ENCODE measurements around the gene TNPO3.
"Not testable (repeated sequence)": the region's sequence is repeated elsewhere in the genome, so short reads cannot be mapped to it uniquely, and the experiment has no call there.

Gene TNPO3

DNA sequence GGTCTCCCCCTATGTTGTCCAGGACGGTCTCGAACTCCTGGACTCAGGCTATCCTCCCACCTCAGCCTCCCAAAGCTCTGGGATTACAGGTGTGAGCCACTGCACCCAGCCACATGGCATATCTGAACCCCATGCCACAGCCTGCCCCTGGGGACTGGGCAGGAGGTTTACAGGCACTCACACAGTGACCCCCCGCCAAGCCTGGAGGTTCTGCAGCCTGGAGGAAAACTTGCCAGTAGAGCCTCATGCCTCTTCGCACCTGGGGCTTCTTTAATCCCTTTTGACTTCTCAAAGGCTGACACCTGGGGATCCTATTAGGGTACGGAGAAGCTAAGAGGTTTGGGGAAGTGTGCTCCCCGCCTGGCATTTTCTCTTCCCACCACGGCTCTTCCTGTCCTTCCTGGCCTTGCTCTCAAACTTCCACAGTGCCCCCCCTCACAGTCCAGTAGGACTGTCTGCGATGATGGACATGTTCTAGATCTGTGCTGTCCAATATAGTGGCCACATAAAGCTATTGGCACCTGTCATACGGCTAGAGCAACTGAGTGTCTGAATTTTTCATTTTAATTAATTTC, 133.0 kb downstream of the TNPO3 start:
- DNase-seq (ENCODE audit: low spot score): no peak

- DNase-seq (ENCODE audit: low spot score): no peak
These were observed 133.9 kb downstream of the TNPO3 start for GRCh38 chr7:128920913-128921582.

DNA sequence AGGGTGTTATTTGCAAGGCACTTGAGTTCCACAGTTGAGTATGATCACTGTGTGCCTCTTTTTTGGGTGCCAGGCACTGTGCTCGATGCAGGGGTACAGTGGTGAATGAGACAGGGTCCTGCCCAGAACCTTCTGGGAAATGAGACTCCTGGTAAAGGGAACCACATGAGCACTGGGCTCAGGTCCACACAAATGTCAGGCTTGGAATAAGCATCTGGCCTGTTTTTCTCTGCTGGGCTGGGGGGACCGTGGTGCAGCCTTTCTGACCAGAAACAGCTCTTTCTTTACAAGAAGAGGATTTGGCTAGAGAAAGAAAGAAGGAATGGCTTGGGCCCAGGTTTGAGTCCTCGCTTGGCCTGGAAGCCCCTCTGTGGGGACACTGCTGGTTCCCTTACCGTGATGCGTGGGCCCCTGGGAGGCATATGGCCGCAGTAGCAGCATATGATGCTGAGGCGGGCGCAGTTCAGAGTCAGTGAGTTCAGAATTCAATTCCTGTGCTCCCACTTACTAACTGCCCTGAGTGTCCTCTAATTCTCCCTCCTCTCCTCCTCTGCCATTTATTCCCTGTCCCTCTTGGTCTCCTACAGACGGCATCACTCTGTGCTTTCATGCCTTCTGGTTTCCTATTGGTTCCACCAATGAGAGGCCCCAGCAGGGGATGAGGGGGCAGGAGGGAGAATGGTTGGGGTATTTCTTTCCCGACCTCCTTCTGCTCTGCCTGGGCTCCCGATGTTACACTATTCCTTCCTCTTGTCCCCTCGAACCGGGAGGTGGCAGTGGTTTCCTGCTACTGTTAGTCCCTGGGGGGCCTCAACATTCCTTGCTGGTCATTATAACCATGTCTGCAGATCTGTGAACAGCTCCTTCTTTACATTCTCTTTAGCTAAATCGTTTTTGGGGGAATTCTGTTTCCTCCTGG, 134.8 kb downstream of the TNPO3 start:
- DNase-seq (ENCODE audit: low spot score): no peak

GRCh38 chr7:128919241-128919640, 135.7 kb downstream of the TNPO3 start:
- DNase-seq (ENCODE audit: low spot score): no peak

DNA sequence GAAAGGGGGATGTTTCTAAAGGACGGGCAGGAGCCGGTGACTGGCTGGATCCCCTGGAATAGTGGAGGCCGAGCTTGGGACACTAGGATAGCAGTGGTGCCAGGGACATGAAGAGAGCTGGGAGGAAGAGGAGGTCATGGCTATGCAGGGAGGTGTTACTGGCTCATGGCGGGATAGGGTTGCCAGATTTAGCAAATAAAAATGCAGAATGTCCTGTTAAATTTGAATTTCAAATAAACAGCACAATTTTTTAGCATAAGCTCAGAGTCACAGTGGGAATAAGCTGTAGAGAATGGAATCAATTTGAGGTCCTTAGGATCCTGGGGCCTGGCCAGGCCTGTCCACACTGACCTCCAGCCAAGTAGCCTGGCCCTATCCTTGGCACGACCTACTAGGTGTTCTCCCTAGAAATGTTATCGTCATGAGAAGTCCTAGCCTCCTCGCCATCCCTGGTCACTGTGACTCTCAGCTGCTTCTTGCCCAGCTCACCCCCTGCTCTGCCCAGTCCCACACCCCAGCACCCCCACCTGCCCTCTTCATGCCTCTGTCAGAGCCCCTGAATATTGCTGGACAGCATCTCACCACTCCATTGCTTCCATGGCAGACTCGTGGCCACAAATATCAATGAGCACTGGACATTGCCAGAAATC, 136.8 kb downstream of the TNPO3 start:
- no peak for DNase-seq (ENCODE audit: low spot score)

GRCh38 chr7:128917122-128917521, 137.8 kb downstream of the TNPO3 start:
- DNase-seq (ENCODE audit: low spot score): no peak

DNA sequence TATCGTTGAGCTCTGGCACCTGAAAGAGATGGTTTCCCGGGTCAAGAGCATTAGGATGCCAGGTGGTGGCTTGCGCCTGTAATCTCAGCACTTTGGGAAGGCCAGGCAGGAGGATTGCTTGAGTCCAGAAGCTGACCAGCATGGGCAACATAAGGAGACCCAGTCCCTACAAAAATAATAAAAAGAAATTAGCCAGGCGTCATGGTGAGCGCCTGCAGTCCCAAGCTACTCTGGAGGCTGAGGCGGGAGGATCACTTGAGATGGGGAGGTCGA, 138.3 kb downstream of the TNPO3 start:
- no peak for DNase-seq (ENCODE audit: low spot score)

- DNase-seq (ENCODE audit: low spot score): no peak
These were observed 138.9 kb downstream of the TNPO3 start for GRCh38 chr7:128915841-128916642.

- DNase-seq (ENCODE audit: low spot score): no peak
These were observed 139.6 kb downstream of the TNPO3 start for GRCh38 chr7:128915271-128915819.

- DNase-seq (ENCODE audit: low spot score): no peak
These were observed 140.3 kb downstream of the TNPO3 start for GRCh38 chr7:128914566-128915151.

DNA sequence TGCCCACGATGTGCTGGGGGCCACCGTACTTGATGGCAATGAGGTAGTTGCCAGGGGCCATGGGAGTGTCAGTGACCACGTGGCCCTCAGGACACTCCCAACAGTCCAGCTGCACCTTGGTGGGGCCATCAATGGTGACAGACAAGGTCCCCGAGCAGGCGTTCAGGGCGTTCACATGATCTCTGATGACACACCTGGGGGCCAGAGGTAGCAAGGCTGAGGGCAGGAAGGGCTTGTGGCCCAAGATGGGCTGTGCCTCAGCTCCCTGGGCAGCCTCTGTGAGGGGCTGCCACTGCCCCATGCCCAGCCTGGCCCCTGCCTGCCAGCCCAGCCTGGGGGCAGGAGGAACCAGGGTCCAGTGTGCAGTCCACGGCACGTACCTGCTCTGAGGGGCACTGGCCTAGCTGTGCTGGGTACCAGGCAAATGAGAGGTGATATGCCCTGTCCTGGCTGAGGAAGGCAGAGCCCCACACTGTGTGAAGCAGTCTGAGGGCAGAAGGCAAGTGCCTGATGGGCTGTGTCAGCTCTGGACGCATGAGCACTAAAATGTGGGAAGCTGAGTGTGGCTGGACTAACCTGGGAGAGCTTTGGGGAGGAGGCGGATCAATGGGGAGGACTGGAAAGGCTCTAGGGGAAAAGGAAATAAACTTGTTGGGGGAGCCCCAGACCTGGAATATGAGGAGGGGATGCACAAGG, 140.9 kb downstream of the TNPO3 start:
- DNase-seq (ENCODE audit: low spot score): no peak

GRCh38 chr7:128912709-128913495, 142.0 kb downstream of the TNPO3 start:
- DNase-seq (ENCODE audit: low spot score): not testable (repeated sequence)

DNA sequence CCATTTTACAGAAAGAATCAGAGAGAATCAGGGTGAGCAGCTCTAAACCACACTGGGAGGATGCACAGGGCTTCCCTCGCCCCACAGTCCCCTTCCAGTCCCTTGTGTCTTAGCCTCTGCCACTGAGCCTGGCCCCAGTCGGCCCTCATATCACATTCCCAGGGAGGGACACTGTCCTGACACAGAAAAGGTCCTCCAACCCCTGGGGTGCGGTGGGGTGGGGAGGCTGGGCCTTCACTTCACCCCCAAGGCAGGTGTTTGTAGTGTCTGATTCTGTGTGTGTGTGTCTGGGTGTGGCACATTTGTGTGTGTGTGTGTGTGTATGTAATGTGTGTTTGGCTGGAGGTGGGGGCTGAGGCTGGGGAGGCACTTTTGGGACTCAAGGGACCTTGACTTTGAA, 142.6 kb downstream of the TNPO3 start:
- no peak for DNase-seq (ENCODE audit: low spot score)

- no peak for DNase-seq (ENCODE audit: low spot score)
These were observed 143.4 kb downstream of the TNPO3 start for GRCh38 chr7:128911423-128912031.

- no peak for DNase-seq (ENCODE audit: low spot score)
These were observed 144.4 kb downstream of the TNPO3 start, which contains the start of gene KCP for GRCh38 chr7:128910569-128910945. TSS of gene KCP (minus strand) at chr7:128910709. CDS start at chr7:128910676, 33 bp downstream.

DNA sequence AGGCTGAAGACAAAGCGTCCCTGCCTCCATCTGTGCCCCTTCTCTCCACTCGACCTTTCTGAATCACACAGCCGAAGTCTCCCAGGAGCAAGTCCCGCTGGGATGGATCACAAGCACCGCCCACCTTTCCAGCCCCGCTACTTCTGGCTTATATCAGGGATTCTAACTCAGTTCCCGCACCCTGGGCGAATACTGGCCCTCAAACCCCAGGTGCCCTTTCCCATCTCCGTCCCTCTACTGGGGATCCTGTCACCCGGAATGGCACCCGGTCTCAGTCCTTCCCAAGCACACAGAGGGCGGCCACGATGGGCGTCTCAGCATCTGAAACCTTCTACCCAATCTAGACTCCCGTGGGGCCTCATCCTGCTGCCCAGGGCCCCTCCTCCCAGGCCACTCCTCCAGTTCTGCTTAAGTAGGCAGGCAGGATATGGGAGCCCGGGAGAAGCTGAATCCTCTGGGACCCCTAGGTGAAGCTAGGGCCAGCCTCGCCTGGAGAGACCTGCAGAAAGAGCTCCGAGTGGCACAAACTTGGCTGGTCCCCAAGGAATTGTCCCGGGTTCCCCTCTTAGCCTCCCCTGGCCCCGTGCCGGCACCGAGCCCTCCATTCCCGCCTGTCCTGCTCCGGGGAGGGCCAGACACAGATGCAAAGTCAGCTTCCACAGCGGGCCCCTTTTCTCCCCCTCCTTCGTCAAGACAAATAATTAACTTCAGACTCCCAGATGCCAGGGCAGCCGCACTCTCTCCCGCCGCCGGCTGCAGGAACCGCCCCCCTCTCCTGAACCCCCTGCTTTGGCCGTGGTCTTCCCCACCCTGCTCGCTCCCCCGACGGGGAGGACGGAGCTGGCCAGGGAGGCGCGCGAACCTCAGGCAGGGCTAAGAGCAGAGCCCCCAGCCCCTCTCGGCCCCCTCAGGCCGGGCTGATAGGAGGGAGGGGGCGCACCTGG, 145.0 kb downstream of the TNPO3 start:
- DNase-seq (ENCODE audit: low spot score): no peak

DNA sequence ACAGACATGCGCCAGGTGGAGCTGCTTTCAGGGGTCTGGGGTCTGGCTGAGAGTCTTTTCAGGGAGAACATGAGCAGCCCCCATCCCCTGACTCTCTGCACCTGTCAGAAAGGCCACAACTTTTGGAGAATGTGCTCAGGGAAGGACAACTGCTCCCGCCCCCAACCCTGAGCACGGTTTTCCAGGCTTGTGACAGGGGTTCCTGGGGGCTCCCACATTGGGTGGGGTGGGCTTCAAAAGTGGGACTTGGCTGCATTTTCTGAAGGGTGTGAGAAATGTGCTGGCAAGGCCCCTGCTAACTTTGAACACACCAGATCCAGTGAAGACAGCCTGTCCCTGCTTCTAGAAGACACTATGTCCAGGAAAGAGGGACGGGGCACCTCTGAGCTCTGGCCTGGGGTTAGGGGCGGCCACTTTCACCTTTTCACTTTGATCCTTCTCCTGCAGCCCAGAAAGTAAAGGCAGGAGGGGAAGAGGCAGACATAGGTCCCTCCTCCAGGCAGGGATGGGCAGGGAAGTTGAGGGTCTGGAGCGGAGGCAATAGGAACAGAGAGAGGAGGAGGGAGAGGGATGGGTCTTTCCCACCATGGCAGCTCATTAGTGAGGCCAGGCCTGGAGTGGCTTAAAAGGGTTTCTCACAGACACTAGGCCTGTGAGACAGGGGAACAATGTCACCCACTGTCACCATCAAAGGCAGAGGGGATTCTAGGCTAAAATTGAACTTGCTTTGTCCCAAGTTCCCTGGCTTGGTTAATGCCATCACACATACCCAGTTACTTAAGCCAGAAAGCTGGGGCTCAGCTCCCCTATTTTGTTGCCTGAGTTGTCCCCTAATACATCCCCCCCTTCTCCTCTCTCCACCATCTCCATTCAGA, 145.9 kb downstream of the TNPO3 start:
- DNase-seq (ENCODE audit: low spot score): no peak

Measured in CD4-positive, alpha-beta T cell treated with Interleukin-15 for 4 hours (primary cell).